MM.1S (cell line): ENCODE data around the gene FALEC.

Source experiments
- CTCF ChIP-seq: fragments of 300-600 bp; sonication (generic); IDR thresholded peaks from 2 replicates; pipeline ENCODE4 v1.5.1; 2016; ENCODE audit warnings: antibody characterized with exemption, low read length, mixed read lengths
- EZH2 ChIP-seq: fragments of 300-600 bp; sonication (generic); optimal IDR thresholded peaks from 2 replicates; pipeline ENCODE3; 2017; ENCODE audit warnings: low read depth, mild to moderate bottlenecking, antibody characterized with exemption, low read length, mixed read lengths
- EZH2phosphoT487 ChIP-seq: fragments of 300-600 bp; sonication (generic); IDR thresholded peaks from 2 replicates; pipeline ENCODE4 v1.6.1; 2018; ENCODE audit warnings: antibody characterized with exemption, low read length

- TF ChIP-seq CTCF: no peak
- TF ChIP-seq EZH2: no peak
- TF ChIP-seq EZH2phosphoT487: no peak
Measured at GRCh38 chr1:150576367-150576711, 60.8 kb downstream of the FALEC start.
